Measurements from ENCODE around the gene MSN. TPM values are rescaled to one million over a fixed set of nuclear protein-coding genes. Genes with fewer than 3 reads are reported as not detected.
"Not testable (repeated sequence)": the region's sequence is repeated elsewhere in the genome, so short reads cannot be mapped to it uniquely, and the experiment has no call there.

Gene MSN
- total RNA-seq, 2 experiments from 2014 or later: 268 to 273 TPM

DNA sequence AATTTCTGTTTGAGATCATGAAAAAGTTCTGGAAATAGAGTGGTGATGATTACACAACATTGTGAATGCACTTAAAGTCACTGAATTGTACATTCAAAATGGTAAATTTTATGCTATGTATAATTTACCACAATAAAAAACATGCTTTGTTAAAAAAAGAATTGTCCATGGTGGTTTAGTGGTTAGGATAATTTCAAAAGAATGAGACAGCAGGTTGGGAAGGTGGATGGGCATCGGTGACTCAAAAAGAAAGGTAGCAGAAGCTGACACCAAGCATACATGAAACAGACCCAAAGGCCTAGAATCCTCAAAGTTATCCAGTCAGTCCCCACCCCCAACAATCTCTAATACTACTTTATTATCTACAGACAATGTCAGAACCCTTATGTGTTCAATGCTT lies 91.1 kb downstream of the MSN start:
- TF ChIP-seq CTCF (IDR thresholded peaks at IDR 0.05): no peak
- Mint-ChIP-seq H3K27me3 (no peaks in the 10 kb centered on the region), H3K27ac (no peak overlapping the region), H3K4me1 (ENCODE audit: low read depth) (peaks cover 34% of the 10 kb centered on the region), H3K9me3 (peaks cover 3% of the 10 kb centered on the region), H3K4me3 (no peak overlapping the region), H3K36me3 (ENCODE audit: low read depth) (peaks cover 4% of the 10 kb centered on the region)
- Histone ChIP-seq H3K4me3 (ENCODE audit: low read length) (no peak overlapping the region), H3K9me3 (ENCODE audit: control insufficient read depth in 1 of 2, insufficient read depth in 1 of 2, low read length in 2 of 2) (no peaks in the 10 kb centered on the region), H3K4me1 (ENCODE audit: insufficient read depth, low read length) (peaks cover 3% of the 10 kb centered on the region), H3K27me3 (ENCODE audit: control insufficient read depth in 1 of 2, insufficient read depth in 2 of 2, low read length in 2 of 2) (no peaks in the 10 kb centered on the region), H3K27ac (ENCODE audit: low read depth in 1 of 2, low read length in 2 of 2) (no peak overlapping the region), H3K36me3 (ENCODE audit: insufficient read depth, low read length) (no peaks in the 10 kb centered on the region)
- intact Hi-C loops (cut with DNase I, micrococcal nuclease): no loop called here
- ChIA-PET CTCF (no interaction called here), POLR2A (no interaction called here)
- ATAC-seq (ENCODE audit: poor library complexity) (no peak), DNase-seq (no peak)

GRCh38 chrX:65759525-65759924 lies 92.1 kb downstream of the MSN start:
- H3K27me3 ChIP-seq (ENCODE audit: control insufficient read depth in 1 of 2, insufficient read depth in 2 of 2, low read length in 2 of 2); POLR2A ChIA-PET; H3K27ac ChIP-seq (ENCODE audit: low read depth in 1 of 2, low read length in 2 of 2); intact Hi-C loops (cut with DNase I, micrococcal nuclease); H3K9me3 Mint-ChIP-seq; H3K4me1 ChIP-seq (ENCODE audit: insufficient read depth, low read length); H3K36me3 Mint-ChIP-seq (ENCODE audit: low read depth); H3K4me3 Mint-ChIP-seq; H3K27me3 Mint-ChIP-seq; H3K4me3 ChIP-seq (ENCODE audit: low read length); H3K27ac Mint-ChIP-seq; H3K9me3 ChIP-seq (ENCODE audit: control insufficient read depth in 1 of 2, insufficient read depth in 1 of 2, low read length in 2 of 2); H3K36me3 ChIP-seq (ENCODE audit: insufficient read depth, low read length); DNase-seq; CTCF ChIA-PET; ATAC-seq (ENCODE audit: poor library complexity): not testable (repeated sequence)
- H3K4me1 Mint-ChIP-seq (ENCODE audit: low read depth): peaks cover 33% of the 10 kb centered on the region

DNA sequence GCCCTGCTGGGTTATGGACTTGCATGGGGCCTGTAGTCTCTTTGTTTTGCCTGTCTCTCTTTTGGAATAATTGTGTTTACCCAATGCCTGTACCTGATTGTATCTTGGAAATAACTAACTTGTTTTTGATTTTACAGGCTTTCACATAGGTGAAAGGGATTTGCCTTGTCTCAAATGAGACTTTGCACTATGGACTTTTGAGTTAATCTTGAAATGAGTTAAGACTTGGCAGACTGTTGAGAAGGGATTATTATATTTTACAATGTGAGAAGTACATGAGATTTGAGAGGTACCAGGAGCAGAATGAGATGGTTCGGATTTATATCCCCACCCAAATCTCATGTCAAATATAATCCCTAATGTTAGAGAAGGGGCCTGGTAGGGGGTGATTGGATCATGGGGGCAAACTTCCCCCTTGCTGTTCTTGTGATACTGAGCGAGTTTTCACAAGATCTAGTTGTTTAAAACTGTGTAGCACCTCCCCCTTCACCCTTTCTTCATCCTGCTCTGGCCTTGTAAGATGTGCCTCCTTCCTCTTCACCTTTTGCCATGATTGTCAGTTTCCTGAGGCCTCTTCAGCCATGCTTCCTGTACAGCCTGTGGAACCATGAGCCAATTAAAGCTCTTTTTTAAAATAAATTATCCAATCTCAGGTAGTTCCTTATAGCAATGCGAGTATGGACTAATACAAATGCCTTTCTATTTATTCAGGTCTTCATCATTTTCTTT lies 102.3 kb downstream of the MSN start:
- POLR2A ChIA-PET: no interaction called here
- H3K4me3 ChIP-seq (ENCODE audit: low read length): no peak overlapping the region
- H3K27ac Mint-ChIP-seq: no peak overlapping the region

More for the DNA sequence above, 102.3 kb downstream of the MSN start:
- Histone ChIP-seq H3K27me3 (ENCODE audit: control insufficient read depth in 1 of 2, insufficient read depth in 2 of 2, low read length in 2 of 2) (no peaks in the 10 kb centered on the region), H3K9me3 (ENCODE audit: control insufficient read depth in 1 of 2, insufficient read depth in 1 of 2, low read length in 2 of 2) (no peaks in the 10 kb centered on the region), H3K27ac (ENCODE audit: low read depth in 1 of 2, low read length in 2 of 2) (no peak overlapping the region), H3K4me1 (ENCODE audit: insufficient read depth, low read length) (no peaks in the 10 kb centered on the region), H3K36me3 (ENCODE audit: insufficient read depth, low read length) (no peaks in the 10 kb centered on the region)
- intact Hi-C loops (cut with DNase I, micrococcal nuclease): no loop called here
- no peak for TF ChIP-seq CTCF (IDR thresholded peaks at IDR 0.05)
- no peaks in the 10 kb centered on the region for H3K9me3 Mint-ChIP-seq
- no peaks in the 10 kb centered on the region for H3K27me3 Mint-ChIP-seq
- ATAC-seq (ENCODE audit: poor library complexity) (no peak), DNase-seq (no peak)
- no peak overlapping the region for H3K4me3 Mint-ChIP-seq
- no peaks in the 10 kb centered on the region for H3K4me1 Mint-ChIP-seq (ENCODE audit: low read depth)
- no peaks in the 10 kb centered on the region for H3K36me3 Mint-ChIP-seq (ENCODE audit: low read depth)
- CTCF ChIA-PET: no interaction called here

Measured in CD4-positive, alpha-beta T cell (primary cell).